H1 (cell line): ENCODE measurements around the gene PPP1CC.

Experiments used
- ATF2 ChIP-seq: IDR thresholded peaks from 2 replicates; pipeline ENCODE4 v1.6.1; 2012; ENCODE audit warnings: low read length, inconsistent platforms
- CTCF ChIP-seq, 3 experiments: IDR thresholded peaks; 1 replicate in 2 of 3; 2 replicates in 1 of 3; pipeline versions ENCODE4 v1.5.1 to v1.6.1; 2011; ENCODE audit warnings: low read length in 3 of 3, mild to moderate bottlenecking in 3 of 3, inconsistent platforms in 2 of 3, low read depth in 1 of 3, moderate library complexity in 1 of 3; ENCODE audit not compliant: insufficient read depth in 1 of 3; ENCODE audit errors: control extremely low read depth in 1 of 3
- GTF2F1 ChIP-seq: IDR thresholded peaks from 2 replicates; pipeline ENCODE4 v1.6.1; 2012; ENCODE audit warnings: low read depth, low read length, improper control_type of control experiment, borderline replicate concordance
- HDAC6 ChIP-seq: IDR thresholded peaks from one replicate; pipeline ENCODE4 v1.7.1; 2012; ENCODE audit warnings: low read depth, mild to moderate bottlenecking, inconsistent platforms, low read length, moderate library complexity
- POLR2A ChIP-seq, 2 experiments: IDR thresholded peaks; 1 replicate in 1 of 2; 2 replicates in 1 of 2; pipeline ENCODE4 v1.6.1; 2011; ENCODE audit warnings: low read depth in 2 of 2, low read length in 2 of 2, mild to moderate bottlenecking in 2 of 2; ENCODE audit errors: control extremely low read depth in 1 of 2
- YY1 ChIP-seq: IDR thresholded peaks from 2 replicates; pipeline ENCODE4 v1.6.1; 2011; ENCODE audit warnings: low read depth, mild to moderate bottlenecking, low read length
- ZNF274 ChIP-seq: IDR thresholded peaks from 2 replicates; pipeline ENCODE4 v1.7.0; 2012; ENCODE audit warnings: low read length, borderline replicate concordance; ENCODE audit errors: extremely low read depth

DNA sequence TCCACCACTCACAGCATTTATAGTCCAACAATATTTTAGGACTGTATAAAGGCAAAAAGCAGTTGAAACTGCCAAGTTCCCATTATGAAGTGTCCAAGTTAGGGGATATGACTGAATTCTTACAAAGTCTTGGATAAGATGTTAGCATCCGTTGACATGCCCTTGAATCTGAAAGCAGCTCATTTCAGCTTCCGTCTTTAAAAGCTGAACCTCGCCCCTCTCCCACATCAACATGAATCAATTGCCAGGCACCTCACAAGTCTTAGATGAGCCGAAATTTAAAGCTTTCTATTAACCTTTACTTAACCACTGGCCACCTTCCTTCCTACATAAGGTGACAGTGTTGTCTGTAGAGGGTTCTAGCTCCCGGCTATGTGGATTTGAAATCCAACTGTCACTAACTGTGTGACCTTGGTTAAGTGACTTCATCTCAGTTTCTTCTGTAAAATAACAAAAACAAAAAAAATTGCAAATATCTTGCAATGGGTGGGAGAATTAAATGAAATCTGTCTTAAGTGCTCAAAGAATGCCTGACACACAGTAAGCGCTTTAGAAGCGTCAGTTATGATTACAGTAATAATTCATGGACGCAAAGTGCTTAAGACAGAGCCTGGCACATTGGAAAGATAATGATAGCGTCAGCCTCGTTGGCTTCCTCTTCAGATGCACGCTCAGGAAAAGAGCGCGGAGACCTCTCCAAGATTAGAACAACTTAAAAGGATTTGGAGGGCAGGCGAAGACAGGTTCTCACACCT is 1.2 kb downstream of the PPP1CC start:
- TF ChIP-seq CTCF (IDR thresholded peaks at IDR 0.05; ENCODE audit: control extremely low read depth in 1 of 3, insufficient read depth in 1 of 3, low read depth in 1 of 3, low read length in 3 of 3) (no peak), ATF2 (no peak), HDAC6 (no peak), POLR2A (IDR thresholded peaks at IDR 0.05; ENCODE audit: control extremely low read depth in 1 of 2, low read depth in 2 of 2, low read length in 2 of 2) (0 out of 3 replicates have a peak, but pooled peaks of 1 of the 2 experiments have one; percentile 2), YY1 (no peak), GTF2F1 (no peak), ZNF274 (no peak)
